IPS-NIHi7 (cell line): ENCODE results near the gene MMADHC.
"Not testable (repeated sequence)": the region's sequence is repeated elsewhere in the genome, so short reads cannot be mapped to it uniquely, and the experiment has no call there.

Experiments used
- DNase-seq: peaks from one replicate; pipeline ENCODE4 v3.0.0; 2012; ENCODE audit warnings: mixed read lengths; ENCODE audit errors: extremely low spot score

The MMADHC gene

GRCh38 chr2:149595056-149595963 is 7.7 kb upstream of the MMADHC start:
- DNase-seq, result no peak

- DNase-seq, result no peak
Measured at GRCh38 chr2:149594411-149594810, 6.8 kb upstream of the MMADHC start.

GRCh38 chr2:149587950-149588487 is 444 bp upstream of the MMADHC start:
- no peak for DNase-seq

GRCh38 chr2:149586898-149587219 is 716 bp downstream of the MMADHC start:
- DNase-seq, result no peak

GRCh38 chr2:149586063-149586462 is 1.5 kb downstream of the MMADHC start:
- DNase-seq, result no peak

GRCh38 chr2:149585166-149585885 is 2.2 kb downstream of the MMADHC start:
- DNase-seq, result no peak

GRCh38 chr2:149579972-149580882 is 7.3 kb downstream of the MMADHC start:
- no peak for DNase-seq

GRCh38 chr2:149577269-149577668 is 10.3 kb downstream of the MMADHC start:
- DNase-seq, result no peak

GRCh38 chr2:149575752-149576151 is 11.8 kb downstream of the MMADHC start:
- DNase-seq, result no peak

- DNase-seq, result no peak
Measured at GRCh38 chr2:149575277-149575676, 12.3 kb downstream of the MMADHC start.

- DNase-seq, result no peak
Measured at GRCh38 chr2:149573760-149574159, 13.8 kb downstream of the MMADHC start.

- DNase-seq, result no peak
Measured at GRCh38 chr2:149572102-149572953, 15.2 kb downstream of the MMADHC start.

- no peak for DNase-seq
Measured at GRCh38 chr2:149568138-149568537, 19.4 kb downstream of the MMADHC start.

GRCh38 chr2:149566652-149567051 is 20.9 kb downstream of the MMADHC start:
- DNase-seq, result no peak

GRCh38 chr2:149565625-149566024 is 21.9 kb downstream of the MMADHC start:
- not testable (repeated sequence) for DNase-seq

GRCh38 chr2:149564983-149565382 is 22.6 kb downstream of the MMADHC start:
- no peak for DNase-seq

- no peak for DNase-seq
Measured at GRCh38 chr2:149564097-149564496, 23.5 kb downstream of the MMADHC start.

- no peak for DNase-seq
Measured at GRCh38 chr2:149562324-149562723, 25.3 kb downstream of the MMADHC start.

GRCh38 chr2:149561309-149561926 is 26.2 kb downstream of the MMADHC start:
- no peak for DNase-seq

GRCh38 chr2:149559341-149560068 is 28.1 kb downstream of the MMADHC start:
- no peak for DNase-seq
